AML-193 (cell line): Measurements from ENCODE around the gene CLMN.
"Not testable (repeated sequence)": the region's sequence is repeated elsewhere in the genome, so short reads cannot be mapped to it uniquely, and the experiment has no call there.

Experiments used
- DNase-seq, 2 experiments: peaks; one replicate each; lab custom pipeline; 2025; lab: John Stamatoyannopoulos, UW

The CLMN gene

DNA sequence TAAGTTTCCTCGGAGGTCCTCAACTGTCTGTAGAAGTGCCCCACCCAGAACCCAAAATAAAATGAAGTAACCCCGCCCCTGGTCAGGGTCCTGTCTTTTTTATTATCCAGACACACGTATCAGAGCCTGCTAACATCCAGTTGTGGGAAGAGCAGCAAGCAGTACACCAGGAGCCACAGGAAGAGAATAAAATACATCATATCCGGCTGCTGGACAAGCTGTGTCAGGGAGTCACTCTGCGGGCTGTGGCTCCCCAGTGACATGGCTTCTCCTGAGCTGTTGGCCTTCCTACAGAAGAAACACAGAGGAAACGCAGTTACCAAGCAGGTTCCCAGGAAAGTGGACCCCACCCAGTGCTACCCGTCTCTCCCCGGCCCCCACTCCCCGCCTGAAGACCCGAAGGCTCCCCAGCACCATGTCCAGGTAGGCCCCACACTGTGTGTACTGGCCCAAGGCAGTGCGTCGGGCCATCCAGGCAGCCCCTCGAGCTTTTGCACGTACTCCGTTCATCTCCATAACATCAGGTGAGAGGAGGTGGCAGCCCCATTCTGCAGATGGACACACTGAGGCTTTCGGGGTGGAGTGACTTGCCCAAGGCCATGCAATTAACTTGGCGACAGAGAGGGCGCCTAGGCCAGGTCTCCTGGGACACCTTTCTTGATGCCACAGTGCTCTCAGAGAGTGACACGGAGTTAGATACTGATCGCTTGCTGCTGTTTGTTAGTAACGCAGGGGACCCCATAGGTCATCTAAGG, 128.1 kb downstream of the CLMN start:
- DNase-seq, result no peak

DNA sequence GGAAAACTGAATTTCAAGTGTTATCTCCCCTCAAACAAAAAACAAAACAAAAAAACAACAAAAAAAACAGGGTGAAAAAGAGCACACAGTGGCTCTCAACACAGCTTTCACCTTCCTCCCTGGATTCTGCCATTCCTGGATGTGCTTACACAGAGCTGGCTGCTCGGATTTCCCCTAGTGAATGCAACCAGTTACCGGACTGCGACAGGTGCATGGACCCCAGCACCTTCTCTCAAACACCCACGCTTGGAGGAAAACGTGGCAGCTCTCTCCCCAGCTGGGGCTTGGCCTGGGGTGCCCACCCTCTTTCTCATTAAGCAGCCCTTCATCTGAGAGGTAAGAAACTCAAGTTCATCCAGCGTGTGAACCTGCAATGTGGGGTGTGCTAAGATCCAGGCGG, 128.9 kb downstream of the CLMN start:
- DNase-seq, result no peak

DNA sequence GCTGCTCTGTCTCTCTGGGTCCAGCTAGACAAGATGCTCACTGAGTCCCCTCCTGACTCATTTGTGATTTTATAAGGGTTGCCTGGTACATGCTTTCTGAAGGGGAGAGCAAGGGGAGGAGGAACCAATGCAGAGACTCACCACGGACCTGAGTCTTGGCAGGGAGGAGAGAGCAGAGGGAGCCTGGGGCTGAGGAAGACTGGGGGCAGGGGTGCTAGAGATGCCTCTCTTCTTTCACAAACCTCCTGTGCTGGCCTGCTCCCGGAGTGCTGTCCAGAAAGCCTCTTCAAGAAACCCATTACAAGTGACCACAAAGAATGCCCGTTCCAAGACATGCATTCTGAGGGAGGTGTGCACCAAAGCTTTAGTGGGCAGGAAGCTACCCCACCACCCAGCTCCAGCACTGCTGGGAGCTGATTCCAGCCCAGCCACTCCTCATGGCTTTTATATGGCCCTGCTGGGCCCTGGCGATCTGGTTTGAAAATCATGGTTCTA, 129.3 kb downstream of the CLMN start:
- DNase-seq, result no peak

DNA sequence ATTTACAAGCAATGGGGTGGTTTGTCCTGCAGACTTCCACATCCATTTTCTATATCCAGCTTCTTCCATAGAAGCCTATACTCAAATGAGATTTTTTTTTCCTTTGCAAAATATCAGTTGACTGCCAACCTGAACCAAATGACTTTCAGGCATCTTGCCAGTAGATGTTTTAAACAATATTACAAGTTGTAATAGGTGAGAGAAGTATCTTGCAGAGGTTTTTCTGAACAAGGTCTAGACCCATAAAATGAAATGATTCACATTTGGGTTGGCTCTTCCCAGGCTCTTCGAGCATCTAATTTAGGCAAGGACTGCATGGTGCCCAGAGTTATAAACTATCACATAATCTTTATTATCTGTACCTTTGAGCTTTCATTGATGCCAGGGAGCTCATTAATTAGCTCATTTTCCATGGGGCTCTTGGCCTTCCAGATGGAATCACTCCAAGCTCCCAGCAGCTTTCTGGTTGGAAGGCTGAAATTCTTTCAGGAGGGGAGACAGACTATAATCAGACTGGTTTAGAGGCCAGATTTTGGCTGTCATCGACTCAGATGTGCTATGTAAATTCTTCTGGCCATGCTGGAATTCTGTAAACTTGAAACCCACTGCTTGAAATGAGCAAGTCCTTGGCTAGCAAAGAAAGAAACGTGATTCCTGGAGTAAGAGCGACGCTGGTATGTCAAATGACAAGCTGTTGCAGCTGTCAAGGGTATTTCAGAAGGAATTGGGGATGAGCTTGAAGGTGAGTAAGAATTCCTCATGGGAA, 130.2 kb downstream of the CLMN start:
- DNase-seq, result no peak

DNA sequence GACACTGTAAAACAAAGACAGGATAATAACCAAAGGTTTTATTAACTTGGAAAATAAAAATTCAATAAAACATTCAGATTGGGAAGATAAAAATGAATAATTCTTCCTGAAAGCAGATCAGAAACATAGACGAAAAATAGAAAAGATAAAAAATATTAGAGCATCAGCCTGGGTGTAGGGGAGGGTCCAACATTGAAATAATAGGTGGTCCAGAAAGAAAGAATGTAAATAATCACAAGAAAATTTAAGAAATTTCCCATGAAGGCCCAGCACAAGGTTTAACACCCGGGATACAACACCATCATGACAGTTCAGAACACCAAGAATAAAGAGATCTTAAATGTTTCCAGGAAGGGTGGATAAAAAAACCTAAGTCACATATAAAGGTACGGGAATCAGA, 131.3 kb downstream of the CLMN start:
- DNase-seq, result no peak

DNA sequence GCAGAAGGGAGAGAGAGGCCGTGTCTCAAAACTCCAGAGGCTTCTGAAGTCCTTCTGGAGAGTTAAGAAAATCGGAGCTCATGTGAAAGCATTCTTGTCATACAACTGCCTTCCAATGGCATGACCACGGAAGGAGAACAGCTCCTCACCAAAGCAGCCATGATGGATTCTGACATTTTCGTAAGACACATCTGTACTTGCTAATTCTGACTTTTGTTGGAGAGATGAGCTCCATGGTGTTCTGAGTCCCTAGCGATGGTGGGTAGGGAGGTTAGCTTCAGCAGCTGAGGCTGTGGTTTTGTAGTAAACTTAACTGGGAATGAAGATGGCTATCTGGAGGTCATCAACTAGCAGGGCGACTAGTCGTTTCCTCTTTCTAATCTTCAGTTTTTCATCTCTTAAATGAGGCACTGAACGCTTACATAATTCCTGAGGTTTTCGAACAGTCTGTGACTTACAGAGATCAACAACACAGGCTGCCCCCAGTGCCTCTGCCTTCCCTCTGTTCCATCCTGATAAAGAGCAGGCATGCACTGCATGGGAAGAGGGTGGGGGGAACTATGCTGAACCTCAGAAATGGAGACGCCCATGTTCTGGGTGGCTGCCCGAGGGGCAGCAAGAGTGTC, 133.8 kb downstream of the CLMN start:
- DNase-seq, result peak; percentile 72 to 82

DNA sequence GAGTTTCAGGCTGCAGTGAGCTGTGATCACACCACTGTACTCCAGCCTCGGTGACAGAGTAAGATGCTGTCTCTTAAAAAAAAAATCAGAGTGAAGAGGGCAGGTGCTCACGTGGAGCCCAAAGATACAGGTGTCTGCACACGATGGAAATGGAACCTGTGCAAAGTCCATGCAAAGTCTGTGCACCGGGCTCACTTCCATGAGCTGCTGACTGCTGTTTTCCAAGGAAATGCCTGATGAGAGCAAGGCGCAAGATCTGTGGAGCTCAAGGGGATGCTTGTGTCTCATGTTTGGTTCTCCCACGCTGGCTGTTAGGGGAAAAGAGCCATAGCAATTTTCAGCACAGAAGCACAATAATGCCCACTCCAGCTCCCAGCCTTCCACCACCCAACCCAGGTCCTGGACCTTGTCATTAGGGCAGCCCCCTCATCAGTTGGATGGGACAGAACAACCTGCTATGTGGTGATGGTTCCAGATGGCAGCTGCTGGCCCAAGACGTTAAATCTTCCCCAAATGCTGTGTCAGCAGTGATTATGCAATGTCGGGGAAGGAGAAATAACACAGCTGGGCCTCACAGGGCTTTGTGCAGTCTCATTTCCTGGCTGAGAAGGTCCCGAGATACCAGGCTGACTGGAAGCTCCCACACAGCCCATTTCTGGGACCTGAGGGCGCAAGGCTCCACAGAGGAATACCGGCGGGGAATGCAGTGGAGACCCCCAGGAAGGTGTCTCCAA, 134.5 kb downstream of the CLMN start:
- peak; percentile 81 to 83 for DNase-seq

DNA sequence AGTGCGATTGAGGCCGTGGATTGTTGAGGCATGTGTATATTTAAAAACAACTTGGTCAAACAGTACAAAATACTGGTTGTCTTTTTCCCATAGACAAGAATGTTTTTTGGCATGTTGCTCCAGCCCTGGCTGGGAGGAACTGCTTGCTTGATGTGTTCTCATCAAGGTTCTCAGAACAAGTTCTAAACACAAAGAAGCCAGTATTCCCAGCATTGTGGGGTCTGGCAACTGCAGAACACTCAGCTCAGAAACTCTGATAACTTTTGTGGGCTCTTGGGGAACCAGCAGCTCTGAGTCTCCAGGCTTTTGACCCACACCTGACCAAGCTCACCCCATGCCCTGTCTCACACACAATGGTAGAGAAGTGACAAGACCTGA, 135.3 kb downstream of the CLMN start:
- DNase-seq, result no peak

DNA sequence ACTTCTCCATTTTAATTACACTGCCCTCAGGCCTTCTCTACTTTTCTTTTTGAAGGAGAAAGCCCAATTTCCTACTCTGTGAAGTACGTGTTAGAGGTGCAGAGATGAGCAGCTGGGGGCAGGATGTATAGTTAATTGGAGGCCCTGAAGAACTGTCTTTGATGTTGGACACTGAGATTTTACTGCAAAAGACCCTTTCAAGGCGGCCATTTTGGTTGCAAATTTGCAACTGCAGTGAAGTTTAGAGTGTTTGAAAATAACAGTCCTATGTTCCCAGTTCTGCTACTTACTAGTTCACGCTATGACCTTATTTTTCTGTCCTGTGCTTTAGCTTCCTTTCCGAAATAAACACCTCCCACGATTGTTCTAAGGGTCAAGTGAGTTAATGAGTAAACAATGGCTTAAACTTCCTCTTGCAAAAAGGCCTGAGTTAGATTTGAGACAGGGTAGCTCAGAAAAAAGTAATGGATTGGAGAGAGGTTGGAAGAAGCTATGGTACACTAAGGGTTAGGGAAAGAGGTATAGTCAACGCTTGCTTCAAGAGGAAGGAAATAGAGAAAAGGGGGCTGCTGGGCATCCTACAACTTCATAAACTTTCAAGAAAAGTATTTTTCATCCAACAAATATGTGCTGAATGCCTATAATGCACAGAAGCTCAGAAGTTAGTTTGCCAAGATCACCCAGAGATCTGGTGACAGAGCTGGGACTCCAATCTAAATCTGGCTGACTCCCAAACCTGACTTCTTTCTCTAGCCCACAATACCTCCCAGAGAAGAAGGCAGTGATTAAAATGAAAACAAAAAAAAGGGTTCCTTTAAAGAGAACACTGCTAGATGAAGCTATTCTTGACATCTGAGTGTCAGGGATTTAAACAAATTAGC, 135.9 kb downstream of the CLMN start:
- no peak for DNase-seq

DNA sequence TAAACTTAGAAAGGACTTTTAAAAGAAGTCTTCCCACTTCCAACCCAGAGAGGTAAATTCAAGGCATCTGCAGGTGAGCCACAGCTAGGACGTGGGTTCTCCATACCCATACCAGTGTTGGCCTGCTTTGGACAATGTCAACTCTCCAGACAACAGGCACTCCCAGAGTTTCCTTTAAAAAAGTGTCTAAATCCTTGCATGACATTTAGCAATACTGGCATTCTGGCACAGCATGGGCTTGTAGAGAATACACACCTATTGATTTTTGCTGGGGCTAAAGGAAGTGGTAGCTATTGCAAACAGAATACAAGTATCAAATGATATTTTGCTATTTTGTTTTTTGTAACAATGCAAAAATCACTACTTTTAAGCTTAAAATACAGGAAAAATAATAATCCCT, 136.6 kb downstream of the CLMN start:
- no peak for DNase-seq

DNA sequence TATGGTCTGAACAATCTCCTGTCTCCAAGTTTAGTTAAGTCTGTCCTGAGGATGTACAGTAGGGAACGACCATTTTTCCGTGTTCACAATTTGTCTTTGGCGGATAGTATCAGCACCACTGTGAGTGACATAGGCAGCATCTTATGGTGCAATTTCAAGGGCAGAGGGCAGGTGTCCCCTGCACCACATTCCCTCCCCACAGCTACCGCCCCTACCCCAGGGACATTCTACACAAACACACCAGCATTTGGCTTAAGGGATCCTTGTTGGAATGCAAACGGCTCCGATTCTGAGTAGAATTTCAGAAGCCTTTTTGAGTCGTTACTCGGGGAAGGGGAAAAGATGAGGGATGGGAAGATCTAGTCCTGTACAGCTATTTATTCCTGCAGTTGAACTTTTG, 137.3 kb downstream of the CLMN start:
- DNase-seq, result no peak

DNA sequence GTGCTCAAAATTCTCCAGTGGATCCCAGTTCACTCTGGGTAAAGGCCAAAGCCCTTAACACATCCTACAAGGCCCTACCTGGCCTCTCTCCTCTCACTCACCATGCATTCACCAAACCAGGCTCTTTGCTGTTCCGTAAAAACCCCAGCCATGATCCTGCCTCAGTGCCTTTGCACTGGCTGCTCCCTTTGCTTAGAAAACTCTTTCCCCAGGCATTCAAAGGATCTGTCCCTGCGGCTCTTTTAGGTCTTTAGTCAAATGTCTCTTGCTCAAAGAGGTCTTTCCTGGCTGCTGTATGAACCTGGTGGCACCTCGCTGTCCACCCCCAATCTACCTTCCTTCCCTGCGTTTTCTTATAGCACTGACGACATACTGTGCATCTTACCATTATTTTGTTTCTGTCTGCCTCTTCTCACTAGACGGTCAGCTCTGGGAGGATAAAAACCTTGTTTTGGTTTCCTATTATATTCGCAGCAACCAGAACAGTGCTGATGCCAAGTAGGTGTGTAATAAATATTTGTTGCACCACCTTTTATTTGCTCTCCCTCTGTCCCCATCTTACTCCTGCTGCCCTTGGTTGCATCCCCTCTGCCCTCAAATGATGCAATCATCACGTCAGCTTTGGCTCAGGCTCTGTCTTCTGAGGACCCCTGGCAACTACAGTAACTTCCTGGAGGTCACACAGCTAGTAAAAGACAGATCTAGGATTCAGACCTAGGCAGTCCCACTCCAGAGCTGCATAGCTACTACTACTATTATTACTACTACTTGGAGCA, 138.6 kb downstream of the CLMN start:
- no peak for DNase-seq

DNA sequence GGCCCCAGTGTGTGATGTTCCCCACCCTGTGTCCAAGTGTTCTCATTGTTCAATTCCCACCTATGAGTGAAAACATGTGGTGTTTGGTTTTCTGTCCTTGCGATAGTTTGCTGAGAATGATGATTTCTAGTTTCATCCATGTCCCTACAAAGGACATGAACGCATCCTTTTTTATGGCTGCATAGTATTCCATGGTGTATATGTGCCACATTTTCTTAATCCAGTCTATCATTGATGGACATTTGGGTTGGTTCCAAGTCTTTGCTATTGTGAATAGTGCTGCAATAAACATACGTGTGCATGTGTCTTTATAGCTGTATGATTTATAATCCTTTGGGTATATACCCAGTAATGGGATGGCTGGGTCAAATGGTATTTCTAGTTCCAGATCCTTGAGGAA, 144.0 kb downstream of the CLMN start:
- not testable (repeated sequence) for DNase-seq

DNA sequence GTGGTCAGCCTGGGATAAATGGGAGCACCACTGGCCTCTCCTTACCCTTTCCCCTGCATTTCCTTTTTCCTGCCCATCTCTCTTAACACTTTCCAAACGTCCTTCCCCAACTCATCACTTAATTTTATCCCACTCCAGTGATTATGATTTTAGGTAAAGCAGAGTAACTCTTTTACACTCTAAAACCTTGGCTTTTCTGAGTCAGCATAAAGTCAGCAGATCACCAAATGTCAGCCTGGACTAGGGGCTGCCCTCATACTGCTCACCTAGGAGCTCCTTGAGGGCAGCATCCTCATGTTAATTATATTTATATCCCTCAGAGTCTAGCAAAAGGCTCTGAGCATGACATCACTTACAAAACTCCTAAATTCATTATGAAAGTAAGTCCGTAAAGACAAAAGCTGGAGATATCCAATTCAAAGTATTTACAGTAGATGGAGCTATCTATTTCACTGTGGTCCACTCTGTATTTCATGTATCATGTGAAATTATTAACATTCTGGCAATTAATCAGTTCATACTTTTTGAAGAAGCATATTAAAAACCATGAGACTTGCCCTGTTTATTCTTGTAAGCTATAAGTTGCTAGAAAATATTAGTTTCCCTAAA, 145.4 kb downstream of the CLMN start:
- DNase-seq, result no peak

DNA sequence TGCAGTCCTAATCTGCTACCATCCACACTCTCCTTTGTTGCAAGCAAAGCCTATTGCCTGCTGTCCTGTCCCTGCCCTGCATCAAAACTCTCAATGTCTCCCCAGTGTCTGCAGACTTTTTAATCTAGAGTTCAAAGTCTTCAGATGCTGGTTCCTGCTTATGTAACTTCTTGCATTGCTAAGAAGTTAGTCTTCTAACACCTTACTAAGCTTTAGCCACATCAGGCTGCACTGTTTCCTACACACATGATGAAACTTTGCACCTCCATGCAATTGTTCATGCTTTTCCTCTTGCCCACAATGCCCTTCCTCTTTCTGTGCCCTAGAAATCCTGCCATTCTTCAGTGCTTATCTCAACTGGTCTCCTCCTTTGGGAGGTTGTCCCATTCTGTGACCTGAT, 146.2 kb downstream of the CLMN start:
- peak; percentile 70 to 80 for DNase-seq

DNA sequence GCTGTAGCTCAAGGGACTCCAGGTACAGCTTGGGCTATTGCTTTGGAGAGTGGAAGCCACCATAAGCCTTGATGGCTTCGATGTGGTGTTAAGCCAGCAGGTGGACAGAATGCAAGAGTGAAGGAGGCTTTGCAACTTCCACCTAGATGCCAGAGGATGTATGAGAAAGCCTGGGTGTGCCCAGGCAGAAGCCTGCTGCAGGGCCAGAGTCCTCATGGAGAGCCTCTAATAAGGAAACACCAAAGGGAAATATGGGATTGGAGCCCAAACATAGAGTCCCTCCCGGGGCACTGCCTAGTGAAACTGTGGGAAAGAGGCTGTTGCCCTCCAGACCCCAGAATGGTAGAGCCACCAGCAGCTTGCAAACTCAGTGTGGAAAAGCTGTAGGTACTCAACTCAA, 152.5 kb downstream of the CLMN start:
- DNase-seq, result no peak

DNA sequence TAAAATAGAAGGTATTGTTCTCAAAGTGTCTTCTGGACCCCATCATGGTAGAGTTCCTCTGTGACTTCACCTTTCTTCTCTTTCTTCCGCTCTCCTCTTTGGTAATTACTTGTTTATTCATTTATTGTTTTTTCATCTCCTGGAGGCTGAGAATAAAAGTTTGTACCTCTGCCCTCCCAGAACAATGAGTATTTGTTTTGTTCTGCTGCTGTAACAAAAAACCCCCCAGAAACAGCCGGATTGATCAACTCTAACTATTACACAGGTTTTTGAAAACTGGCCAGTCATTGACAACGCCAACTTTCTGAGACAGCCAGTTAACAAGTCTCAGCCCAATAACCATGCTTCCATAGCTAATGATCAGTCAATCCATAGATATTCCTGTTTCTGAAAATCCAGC, 154.2 kb downstream of the CLMN start:
- DNase-seq, result no peak

DNA sequence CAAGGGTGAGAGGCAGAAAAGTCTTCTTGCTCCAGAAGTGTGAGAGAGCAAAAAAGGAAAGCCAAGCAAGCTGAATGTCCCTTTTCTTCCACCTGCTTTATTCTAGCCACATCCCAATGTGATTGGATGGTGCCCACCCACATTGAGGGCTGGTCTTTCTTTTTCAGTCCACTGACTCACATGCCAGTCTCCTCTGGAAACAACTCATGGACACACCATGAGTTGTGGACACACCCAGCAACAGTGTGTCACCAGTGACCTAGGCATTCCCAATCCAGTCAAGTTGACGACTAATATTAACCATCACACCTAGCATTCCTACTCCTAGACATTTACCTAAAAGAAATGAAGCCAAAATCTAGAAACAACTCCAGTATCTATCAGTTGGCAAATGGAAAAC, 155.2 kb downstream of the CLMN start:
- no peak for DNase-seq

DNA sequence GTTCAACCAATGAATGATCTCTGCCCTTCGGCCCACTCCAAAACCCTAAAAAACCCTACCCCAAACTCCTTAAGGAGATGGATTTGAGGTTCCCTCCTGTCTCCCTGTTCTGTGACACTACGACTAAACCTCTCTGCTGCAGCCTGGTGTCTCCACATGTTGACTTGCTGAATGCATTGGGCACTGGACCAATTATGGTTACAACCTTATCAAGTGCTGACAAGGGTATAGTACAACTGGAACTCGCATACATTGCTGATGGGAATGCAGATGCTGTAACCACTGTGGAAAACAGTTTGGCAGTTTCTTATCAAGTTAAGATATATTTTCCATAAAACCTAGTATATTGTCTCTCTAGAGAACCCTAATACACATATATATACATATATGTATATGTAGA, 156.0 kb downstream of the CLMN start:
- DNase-seq, result no peak

DNA sequence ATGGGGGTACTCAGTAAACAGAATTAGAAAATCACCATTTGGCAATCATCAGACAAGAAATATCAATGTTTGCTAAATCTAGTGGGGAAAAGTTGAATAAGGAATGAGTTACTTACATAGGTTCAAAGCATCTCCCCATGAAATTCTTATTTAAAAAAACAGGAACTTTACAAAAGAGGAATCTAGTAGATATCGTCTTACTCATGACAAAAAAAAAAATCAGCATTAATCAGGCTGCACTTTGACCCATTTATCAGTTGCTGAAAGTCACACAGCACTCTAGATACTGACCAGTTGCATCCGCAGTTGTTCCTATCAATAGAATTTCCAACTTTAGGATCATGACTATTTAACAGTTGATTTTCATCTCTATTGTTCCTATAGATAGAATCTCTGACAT, 156.6 kb downstream of the CLMN start:
- DNase-seq, result peak in 1 of 2 experiments; percentile 14
